A549 (cell line): ENCODE results near the gene PRKG1.

Experiments used
- EHMT2 ChIP-seq: fragments of 200-600 bp; sonication (generic); IDR thresholded peaks from 2 replicates; pipeline ENCODE4 v1.6.1; 2016; ENCODE audit warnings: antibody characterized with exemption, low read depth, mild to moderate bottlenecking, moderate library complexity
- EP300 ChIP-seq, 2 experiments: fragments of >200 bp; sonication (Bioruptor Twin); formaldehyde crosslinking; IDR thresholded peaks; 2 replicates in 1 of 2; 3 replicates in 1 of 2; pipeline ENCODE4 v1.6.1; 2016 to 2017
- ESRRA ChIP-seq: fragments of 150-350 bp; IDR thresholded peaks from 2 replicates; pipeline ENCODE4 v1.6.1; 2014; ENCODE audit warnings: mild to moderate bottlenecking, low read length, borderline replicate concordance
- FOSL2 ChIP-seq, 2 experiments: fragments of 450-650 bp in 1 of 2; fragments of >200 bp in 1 of 2; sonication (Bioruptor Twin) in 1 of 2; formaldehyde crosslinking; IDR thresholded peaks; 2 replicates each; pipeline versions ENCODE4 v1.5.0 to v1.6.1; 2016 to 2020; ENCODE audit warnings: mild to moderate bottlenecking in 1 of 2, moderate library complexity in 1 of 2
- JUN ChIP-seq, 2 experiments: fragments of >200 bp; sonication (Bioruptor Twin); formaldehyde crosslinking; IDR thresholded peaks; 2 replicates in 1 of 2; 3 replicates in 1 of 2; pipeline ENCODE4 v1.6.1; 2016 to 2017
- MAZ ChIP-seq: fragments of 150-350 bp; IDR thresholded peaks from 2 replicates; pipeline ENCODE4 v1.6.1; 2014; ENCODE audit warnings: antibody characterized with exemption, low read depth, low read length, borderline replicate concordance
- POLR2A ChIP-seq: IDR thresholded peaks from 2 replicates; pipeline ENCODE4 v1.6.1; 2012; ENCODE audit warnings: mild to moderate bottlenecking, low read length
- SMC3 ChIP-seq: fragments of >200 bp; sonication (Bioruptor Twin); formaldehyde crosslinking; IDR thresholded peaks from 3 replicates; pipeline ENCODE4 v1.6.1; 2018; ENCODE audit warnings: inconsistent platforms
- TF ChIP-seq, protein P1 (sequence below): fragments of >200 bp; sonication (Bioruptor Twin); formaldehyde crosslinking; IDR thresholded peaks from 3 replicates; pipeline ENCODE4 v1.5.1; 2016
- TF ChIP-seq, protein P2 (sequence below): fragments of 200-600 bp; sonication (generic); IDR thresholded peaks from 2 replicates; pipeline ENCODE4 v1.6.1; 2016; ENCODE audit warnings: antibody characterized with exemption, mild to moderate bottlenecking, moderate library complexity
- TF ChIP-seq, protein P3 (sequence below): IDR thresholded peaks from 2 replicates; pipeline ENCODE4 v1.6.1; 2012
- TF ChIP-seq, protein P4 (sequence below): fragments of 150-350 bp; IDR thresholded peaks from 2 replicates; pipeline ENCODE4 v1.6.1; 2014; ENCODE audit warnings: low read depth, mild to moderate bottlenecking, low read length
- TF ChIP-seq, protein P5 (sequence below): IDR thresholded peaks from 2 replicates; pipeline ENCODE4 v1.6.1; 2012; ENCODE audit warnings: low read depth, borderline replicate concordance

DNA sequence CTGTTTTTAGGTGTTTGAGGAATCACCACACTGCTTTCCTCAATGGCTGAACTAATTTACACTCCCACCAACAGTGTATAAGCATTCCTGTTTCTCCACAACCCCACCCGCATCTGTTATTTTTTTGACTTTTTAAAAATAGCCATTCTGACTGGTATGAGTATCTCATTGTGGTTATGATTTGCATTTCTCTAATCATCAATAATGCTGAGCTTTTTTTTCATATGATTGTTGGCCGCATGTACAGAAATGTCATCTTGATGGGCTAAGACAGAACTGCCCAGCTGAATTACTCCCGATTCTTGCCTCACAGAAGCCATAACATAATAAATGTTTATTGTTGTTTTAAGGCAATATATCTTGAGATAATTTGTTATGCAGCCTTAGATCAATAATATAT is 1146.7 kb downstream of the PRKG1 start:
- TF ChIP-seq, protein P1, sequence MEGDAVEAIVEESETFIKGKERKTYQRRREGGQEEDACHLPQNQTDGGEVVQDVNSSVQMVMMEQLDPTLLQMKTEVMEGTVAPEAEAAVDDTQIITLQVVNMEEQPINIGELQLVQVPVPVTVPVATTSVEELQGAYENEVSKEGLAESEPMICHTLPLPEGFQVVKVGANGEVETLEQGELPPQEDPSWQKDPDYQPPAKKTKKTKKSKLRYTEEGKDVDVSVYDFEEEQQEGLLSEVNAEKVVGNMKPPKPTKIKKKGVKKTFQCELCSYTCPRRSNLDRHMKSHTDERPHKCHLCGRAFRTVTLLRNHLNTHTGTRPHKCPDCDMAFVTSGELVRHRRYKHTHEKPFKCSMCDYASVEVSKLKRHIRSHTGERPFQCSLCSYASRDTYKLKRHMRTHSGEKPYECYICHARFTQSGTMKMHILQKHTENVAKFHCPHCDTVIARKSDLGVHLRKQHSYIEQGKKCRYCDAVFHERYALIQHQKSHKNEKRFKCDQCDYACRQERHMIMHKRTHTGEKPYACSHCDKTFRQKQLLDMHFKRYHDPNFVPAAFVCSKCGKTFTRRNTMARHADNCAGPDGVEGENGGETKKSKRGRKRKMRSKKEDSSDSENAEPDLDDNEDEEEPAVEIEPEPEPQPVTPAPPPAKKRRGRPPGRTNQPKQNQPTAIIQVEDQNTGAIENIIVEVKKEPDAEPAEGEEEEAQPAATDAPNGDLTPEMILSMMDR: no peak
- TF ChIP-seq EP300 (IDR thresholded peaks at IDR 0.05) (no peak), POLR2A (no peak), ESRRA (no peak), JUN (IDR thresholded peaks at IDR 0.05) (no peak), FOSL2 (IDR thresholded peaks at IDR 0.05) (no peak), FOSL2 (CRISPR knock-in tag; IDR thresholded peaks at IDR 0.05) (no peak), EHMT2 (no peak), MAZ (no peak), SMC3 (no peak)
- TF ChIP-seq, protein P2, sequence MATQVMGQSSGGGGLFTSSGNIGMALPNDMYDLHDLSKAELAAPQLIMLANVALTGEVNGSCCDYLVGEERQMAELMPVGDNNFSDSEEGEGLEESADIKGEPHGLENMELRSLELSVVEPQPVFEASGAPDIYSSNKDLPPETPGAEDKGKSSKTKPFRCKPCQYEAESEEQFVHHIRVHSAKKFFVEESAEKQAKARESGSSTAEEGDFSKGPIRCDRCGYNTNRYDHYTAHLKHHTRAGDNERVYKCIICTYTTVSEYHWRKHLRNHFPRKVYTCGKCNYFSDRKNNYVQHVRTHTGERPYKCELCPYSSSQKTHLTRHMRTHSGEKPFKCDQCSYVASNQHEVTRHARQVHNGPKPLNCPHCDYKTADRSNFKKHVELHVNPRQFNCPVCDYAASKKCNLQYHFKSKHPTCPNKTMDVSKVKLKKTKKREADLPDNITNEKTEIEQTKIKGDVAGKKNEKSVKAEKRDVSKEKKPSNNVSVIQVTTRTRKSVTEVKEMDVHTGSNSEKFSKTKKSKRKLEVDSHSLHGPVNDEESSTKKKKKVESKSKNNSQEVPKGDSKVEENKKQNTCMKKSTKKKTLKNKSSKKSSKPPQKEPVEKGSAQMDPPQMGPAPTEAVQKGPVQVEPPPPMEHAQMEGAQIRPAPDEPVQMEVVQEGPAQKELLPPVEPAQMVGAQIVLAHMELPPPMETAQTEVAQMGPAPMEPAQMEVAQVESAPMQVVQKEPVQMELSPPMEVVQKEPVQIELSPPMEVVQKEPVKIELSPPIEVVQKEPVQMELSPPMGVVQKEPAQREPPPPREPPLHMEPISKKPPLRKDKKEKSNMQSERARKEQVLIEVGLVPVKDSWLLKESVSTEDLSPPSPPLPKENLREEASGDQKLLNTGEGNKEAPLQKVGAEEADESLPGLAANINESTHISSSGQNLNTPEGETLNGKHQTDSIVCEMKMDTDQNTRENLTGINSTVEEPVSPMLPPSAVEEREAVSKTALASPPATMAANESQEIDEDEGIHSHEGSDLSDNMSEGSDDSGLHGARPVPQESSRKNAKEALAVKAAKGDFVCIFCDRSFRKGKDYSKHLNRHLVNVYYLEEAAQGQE: no peak
- TF ChIP-seq, protein P3, sequence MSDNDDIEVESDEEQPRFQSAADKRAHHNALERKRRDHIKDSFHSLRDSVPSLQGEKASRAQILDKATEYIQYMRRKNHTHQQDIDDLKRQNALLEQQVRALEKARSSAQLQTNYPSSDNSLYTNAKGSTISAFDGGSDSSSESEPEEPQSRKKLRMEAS: no peak
- TF ChIP-seq, protein P4, sequence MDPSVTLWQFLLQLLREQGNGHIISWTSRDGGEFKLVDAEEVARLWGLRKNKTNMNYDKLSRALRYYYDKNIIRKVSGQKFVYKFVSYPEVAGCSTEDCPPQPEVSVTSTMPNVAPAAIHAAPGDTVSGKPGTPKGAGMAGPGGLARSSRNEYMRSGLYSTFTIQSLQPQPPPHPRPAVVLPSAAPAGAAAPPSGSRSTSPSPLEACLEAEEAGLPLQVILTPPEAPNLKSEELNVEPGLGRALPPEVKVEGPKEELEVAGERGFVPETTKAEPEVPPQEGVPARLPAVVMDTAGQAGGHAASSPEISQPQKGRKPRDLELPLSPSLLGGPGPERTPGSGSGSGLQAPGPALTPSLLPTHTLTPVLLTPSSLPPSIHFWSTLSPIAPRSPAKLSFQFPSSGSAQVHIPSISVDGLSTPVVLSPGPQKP: no peak
- TF ChIP-seq, protein P5, sequence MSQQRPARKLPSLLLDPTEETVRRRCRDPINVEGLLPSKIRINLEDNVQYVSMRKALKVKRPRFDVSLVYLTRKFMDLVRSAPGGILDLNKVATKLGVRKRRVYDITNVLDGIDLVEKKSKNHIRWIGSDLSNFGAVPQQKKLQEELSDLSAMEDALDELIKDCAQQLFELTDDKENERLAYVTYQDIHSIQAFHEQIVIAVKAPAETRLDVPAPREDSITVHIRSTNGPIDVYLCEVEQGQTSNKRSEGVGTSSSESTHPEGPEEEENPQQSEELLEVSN: no peak
